ENCODE measurements around the gene RPL27. TPM values are rescaled to one million over a fixed set of nuclear protein-coding genes. Genes with fewer than 3 reads are reported as not detected.

The RPL27 gene
- polyA plus RNA-seq, 1 donor (not counting 4 experiments of a cell fraction or from before 2014, with no cell fraction given): 7,614 TPM

DNA sequence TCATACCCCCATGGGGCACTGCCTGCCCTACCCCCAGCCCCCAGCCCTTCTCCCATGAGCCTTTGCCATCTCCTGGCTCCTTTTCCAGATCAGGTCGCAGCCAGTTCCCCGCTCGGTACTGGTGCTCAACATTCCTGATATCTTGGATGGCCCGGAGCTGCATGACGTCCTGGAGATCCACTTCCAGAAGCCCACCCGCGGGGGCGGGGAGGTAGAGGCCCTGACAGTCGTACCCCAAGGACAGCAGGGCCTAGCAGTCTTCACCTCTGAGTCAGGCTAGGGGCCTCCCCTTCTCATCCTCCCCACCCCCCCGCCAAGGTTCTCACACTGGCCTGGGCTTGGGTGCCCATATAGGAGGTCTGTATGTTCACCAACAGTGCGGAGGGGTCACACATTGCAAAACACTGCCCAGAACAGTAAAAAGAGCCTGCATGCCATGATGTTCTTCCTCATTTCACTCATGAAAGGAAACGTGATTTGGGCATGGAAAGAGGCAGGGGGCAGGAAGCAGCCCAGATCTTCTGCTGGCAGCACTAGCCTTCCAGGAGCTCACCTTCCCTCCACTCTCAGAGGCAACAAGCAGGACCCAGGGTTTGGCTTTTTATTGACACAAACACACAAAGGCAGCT lies 15.9 kb downstream of the RPL27 start:
- dilution Hi-C loops (cut with MboI; ENCODE audit: extremely low pct_ligation_motif_present, low sequenced_read_pairs): no loop called here
- no peak for FAIRE-seq
- Histone ChIP-seq H3K4me3 (ENCODE audit: control insufficient read depth in 2 of 3, extremely low read depth in 1 of 3, insufficient read depth in 2 of 3, low read depth in 1 of 3, low read length in 3 of 3) (no peak overlapping the region), H3K4me1 (ENCODE audit: control insufficient read depth, extremely low read depth, insufficient read depth, low read length) (no peaks in the 10 kb centered on the region), H2AFZ (ENCODE audit: control insufficient read depth, low read length) (no peak overlapping the region), H3K36me3 (ENCODE audit: control insufficient read depth in 2 of 2, extremely low read depth in 1 of 2, insufficient read depth in 2 of 2, low read length in 2 of 2) (peaks cover 19 to 30% of the 10 kb centered on the region in 2 experiments), H3K9me1 (ENCODE audit: control insufficient read depth, extremely low read depth, insufficient read depth, low read length) (no peaks in the 10 kb centered on the region), H3K9ac (ENCODE audit: control insufficient read depth, extremely low read depth, insufficient read depth, low read length) (no peak overlapping the region), H3K27ac (ENCODE audit: control insufficient read depth, insufficient read depth, low read length) (no peak overlapping the region), H3K27me3 (ENCODE audit: control insufficient read depth, extremely low read depth, insufficient read depth, low read length) (no peaks in the 10 kb centered on the region), H3K4me2 (ENCODE audit: control insufficient read depth, extremely low read depth, insufficient read depth, low read depth, low read length) (no peak overlapping the region), H3K79me2 (ENCODE audit: control insufficient read depth, insufficient read depth, low read length) (peaks cover 4% of the 10 kb centered on the region), H3K9me3 (ENCODE audit: control insufficient read depth, low read depth, low read length) (no peaks in the 10 kb centered on the region), H4K20me1 (ENCODE audit: control insufficient read depth, extremely low read depth, insufficient read depth, low read length) (no peaks in the 10 kb centered on the region)
- TF ChIP-seq CTCF (optimal IDR thresholded peaks at IDR 0.05 in 1 of 3, IDR thresholded peaks at IDR 0.05 in 1 of 3, conservative IDR thresholded peaks at IDR 0.05 in 1 of 3; ENCODE audit: extremely low read depth in 1 of 3, insufficient read depth in 2 of 3, low read length in 3 of 3) (no peak), EZH2 (IDR thresholded peaks at IDR 0.05; ENCODE audit: low read length) (no peak)
- DNase-seq (ENCODE audit: low read depth, low spot score): no peak

- no peak for TF ChIP-seq EZH2 (IDR thresholded peaks at IDR 0.05; ENCODE audit: low read length)
- TF ChIP-seq CTCF (optimal IDR thresholded peaks at IDR 0.05 in 1 of 3, IDR thresholded peaks at IDR 0.05 in 1 of 3, conservative IDR thresholded peaks at IDR 0.05 in 1 of 3; ENCODE audit: extremely low read depth in 1 of 3, insufficient read depth in 2 of 3, low read length in 3 of 3): no peak
- Histone ChIP-seq H4K20me1 (ENCODE audit: control insufficient read depth, extremely low read depth, insufficient read depth, low read length) (no peaks in the 10 kb centered on the region), H2AFZ (ENCODE audit: control insufficient read depth, low read length) (no peak overlapping the region), H3K27ac (ENCODE audit: control insufficient read depth, insufficient read depth, low read length) (no peak overlapping the region), H3K9me1 (ENCODE audit: control insufficient read depth, extremely low read depth, insufficient read depth, low read length) (no peaks in the 10 kb centered on the region), H3K36me3 (ENCODE audit: control insufficient read depth in 2 of 2, extremely low read depth in 1 of 2, insufficient read depth in 2 of 2, low read length in 2 of 2) (peaks cover 19 to 31% of the 10 kb centered on the region in 2 experiments), H3K79me2 (ENCODE audit: control insufficient read depth, insufficient read depth, low read length) (peaks cover 8% of the 10 kb centered on the region), H3K4me2 (ENCODE audit: control insufficient read depth, extremely low read depth, insufficient read depth, low read depth, low read length) (no peak overlapping the region), H3K9me3 (ENCODE audit: control insufficient read depth, low read depth, low read length) (no peaks in the 10 kb centered on the region), H3K9ac (ENCODE audit: control insufficient read depth, extremely low read depth, insufficient read depth, low read length) (no peak overlapping the region), H3K4me3 (ENCODE audit: control insufficient read depth in 2 of 3, extremely low read depth in 1 of 3, insufficient read depth in 2 of 3, low read depth in 1 of 3, low read length in 3 of 3) (no peak overlapping the region), H3K4me1 (ENCODE audit: control insufficient read depth, extremely low read depth, insufficient read depth, low read length) (peaks cover 4% of the 10 kb centered on the region), H3K27me3 (ENCODE audit: control insufficient read depth, extremely low read depth, insufficient read depth, low read length) (no peaks in the 10 kb centered on the region)
- DNase-seq (ENCODE audit: low read depth, low spot score): no peak
- dilution Hi-C loops (cut with MboI; ENCODE audit: extremely low pct_ligation_motif_present, low sequenced_read_pairs): no loop called here
- FAIRE-seq: peak; percentile 29
These were observed 16.7 kb downstream of the RPL27 start for GRCh38 chr17:43014649-43015542.
